GM18507 (cell line): ENCODE data around the gene ELSPBP1.
"Not testable (repeated sequence)": the region's sequence is repeated elsewhere in the genome, so short reads cannot be mapped to it uniquely, and the experiment has no call there.

Experiments
- DNase-seq: peaks from one replicate; pipeline ENCODE4 v3.0.0; 2011; ENCODE audit warnings: low read depth; ENCODE audit not compliant: insufficient read length; ENCODE audit errors: extremely low spot score
- FAIRE-seq: peaks from 2 replicates; lab custom pipeline; 2011; peaks lifted over from hg19 to GRCh38; lab: Jason Lieb, UNC

Gene ELSPBP1

DNA sequence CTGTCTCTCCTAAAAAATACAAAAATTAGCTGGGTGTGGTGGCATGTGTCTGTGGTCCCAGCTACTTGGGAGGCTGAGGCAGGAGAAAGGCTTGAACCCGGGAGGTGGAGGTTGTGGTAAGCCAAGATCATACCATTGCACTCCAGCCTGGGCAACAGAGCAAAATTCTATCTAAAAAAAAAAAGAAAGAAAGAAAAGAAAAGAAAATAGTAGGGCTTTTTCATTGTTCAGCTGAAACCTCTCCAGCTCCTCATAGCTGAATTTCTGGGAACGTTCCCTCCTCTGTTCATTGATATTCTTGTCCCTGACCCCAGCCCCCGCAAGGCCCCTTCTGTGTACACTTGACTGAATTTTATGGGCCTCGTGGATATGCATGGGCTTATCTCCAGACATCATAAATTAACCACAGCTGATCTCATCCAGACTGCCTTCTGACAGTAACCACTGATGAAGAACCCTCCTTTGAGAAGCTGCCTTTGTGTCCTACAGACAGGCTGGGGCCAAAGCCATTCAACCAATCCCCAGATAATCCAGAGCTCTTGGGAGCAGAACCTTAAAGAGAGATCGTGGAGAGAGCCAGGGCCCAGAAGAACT lies at the start of gene ELSPBP1:
Gene ELSPBP1 (plus strand): TSS at position 424 of the 594 bp plus-strand sequence. CDS start 14,036 bp downstream, outside the sequence.
- FAIRE-seq (no peak), DNase-seq (no peak)

DNA sequence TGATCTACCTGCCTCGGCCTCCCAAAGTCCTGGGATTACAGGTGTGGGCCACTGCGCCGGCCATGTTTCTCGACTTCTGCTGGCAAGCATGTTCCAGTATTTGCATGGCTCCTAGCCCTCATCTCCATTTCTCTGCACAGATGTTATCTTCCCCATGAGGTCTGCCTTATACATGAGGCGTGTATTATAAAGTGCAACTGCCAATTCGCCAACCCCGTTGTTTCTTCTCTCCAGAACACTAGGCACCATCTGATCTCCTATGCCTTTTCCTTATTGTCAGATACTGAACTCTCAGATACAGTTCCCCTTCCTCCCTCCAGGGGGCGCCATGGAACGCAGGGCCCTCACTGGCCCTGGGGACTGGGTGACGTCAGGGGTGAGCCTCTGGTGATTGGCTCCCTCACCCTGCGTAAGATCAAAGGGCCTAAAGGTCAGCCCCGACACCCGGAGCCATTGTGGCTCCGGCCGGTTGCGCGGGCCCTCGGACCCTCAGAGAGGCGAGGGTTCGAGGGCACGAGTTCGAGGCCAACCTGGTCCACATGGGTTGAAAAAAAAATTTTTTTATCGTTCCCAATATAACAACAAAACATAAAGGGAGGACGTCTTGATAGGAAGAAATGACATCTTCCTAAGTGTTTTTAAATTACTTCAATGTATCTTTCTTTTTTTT lies 44.4 kb upstream of the ELSPBP1 start:
- not testable (repeated sequence) for FAIRE-seq, DNase-seq

DNA sequence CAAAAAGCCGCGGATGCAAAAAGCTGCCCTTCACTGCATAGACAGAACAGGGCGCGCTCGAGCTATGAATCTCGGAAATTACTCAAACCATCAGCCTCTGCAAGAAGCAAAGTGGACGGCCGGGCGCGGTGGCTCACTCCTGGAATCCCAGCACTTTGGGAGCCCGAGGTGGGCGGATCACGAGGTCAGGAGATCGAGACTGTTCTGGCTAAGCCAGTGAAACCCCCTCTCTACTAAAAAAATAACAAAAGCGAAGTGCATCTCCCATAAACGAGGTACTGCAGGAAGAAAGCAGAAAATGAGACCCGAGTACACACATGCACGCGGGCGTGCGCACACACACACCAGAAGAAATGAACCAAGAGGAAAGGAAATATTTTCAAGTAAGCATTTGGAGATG lies 42.3 kb upstream of the ELSPBP1 start:
- not testable (repeated sequence) for FAIRE-seq, DNase-seq

GRCh38 chr19:47955936-47956335 lies 38.5 kb upstream of the ELSPBP1 start:
- FAIRE-seq, DNase-seq: not testable (repeated sequence)

GRCh38 chr19:47973529-47973928 lies 20.9 kb upstream of the ELSPBP1 start:
- DNase-seq (no peak), FAIRE-seq (no peak)

DNA sequence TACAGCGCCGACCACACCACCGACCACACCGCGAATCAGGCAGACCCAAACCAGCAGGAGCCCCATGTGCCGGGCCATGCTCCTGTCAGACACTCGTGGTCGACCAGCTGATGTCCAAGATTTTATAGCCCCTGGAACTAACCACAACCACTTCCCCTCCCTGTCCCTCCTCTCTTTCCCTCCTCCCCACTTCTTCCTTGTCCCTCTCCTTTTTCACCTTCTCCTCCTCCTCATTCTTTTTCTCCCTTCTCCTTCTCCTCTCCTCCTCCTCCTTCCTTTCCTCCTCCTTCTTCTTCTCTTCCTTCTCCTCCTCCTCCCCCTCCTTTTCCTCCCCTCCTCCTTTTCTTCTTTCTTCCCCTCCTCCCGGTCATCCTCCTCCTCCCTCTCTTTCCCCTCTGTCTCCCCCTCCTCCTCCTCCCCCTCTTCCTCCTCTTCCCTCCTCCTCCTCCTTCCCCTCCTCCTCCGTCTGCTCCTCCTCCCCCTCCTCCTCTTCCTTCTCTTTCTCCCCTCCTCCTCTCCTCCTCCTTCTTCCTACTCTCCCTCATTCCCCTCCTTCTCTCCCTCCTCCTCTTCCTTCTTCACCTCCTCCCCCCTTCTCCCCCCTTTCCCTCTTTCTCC lies 3.1 kb upstream of the ELSPBP1 start:
- no peak for DNase-seq
- FAIRE-seq = no peak

DNA sequence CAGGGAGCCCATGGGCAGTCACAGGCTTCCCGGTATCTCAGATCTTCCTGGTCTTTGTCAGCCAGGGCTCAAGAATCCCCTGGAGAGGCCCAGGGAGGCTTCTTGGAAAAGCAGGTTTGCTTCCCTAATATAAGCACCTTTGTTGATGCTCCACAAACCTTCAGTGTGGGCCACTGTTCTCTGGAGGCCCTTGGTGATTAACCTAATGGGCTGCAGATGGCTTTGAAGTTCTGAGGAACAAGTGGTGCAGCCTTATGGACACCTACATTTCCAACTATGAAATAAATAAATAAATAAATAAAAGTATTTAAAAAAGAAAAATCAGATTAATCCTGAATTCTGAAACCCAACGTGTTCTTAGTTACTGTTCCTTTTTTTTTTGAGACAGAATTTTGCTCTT lies 2.4 kb upstream of the ELSPBP1 start, which contains the start of gene BSPH1:
Gene BSPH1 (minus strand): TSS at position 101 of the 400 bp plus-strand sequence. CDS start 89 bp downstream, at position 12.
- DNase-seq (no peak), FAIRE-seq (no peak)

GRCh38 chr19:47996230-47996727 lies 1.8 kb downstream of the ELSPBP1 start:
- DNase-seq (no peak), FAIRE-seq (no peak)

GRCh38 chr19:47998800-47999199 lies 4.4 kb downstream of the ELSPBP1 start:
- DNase-seq = no peak
- FAIRE-seq = no peak

DNA sequence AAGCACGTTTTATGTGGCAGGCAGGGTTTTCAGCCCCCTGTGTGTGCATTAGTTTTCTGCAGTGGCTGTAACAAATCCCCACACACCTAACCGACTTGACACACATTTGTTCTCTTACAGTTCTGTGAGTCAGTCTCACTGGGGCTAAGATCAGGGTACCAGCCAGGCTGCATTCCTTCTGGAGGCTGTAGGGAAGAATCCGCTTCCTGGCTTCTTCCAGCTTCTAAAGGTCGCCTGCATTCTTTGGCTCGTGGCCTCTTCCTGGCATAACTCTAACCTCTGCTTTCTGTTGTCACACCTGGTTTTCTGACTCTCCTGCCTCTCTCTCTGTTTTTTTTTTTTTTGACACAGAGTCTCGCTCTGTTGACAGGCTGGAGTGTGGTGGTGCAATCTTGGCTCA lies 6.4 kb downstream of the ELSPBP1 start:
- FAIRE-seq = no peak
- no peak for DNase-seq

DNA sequence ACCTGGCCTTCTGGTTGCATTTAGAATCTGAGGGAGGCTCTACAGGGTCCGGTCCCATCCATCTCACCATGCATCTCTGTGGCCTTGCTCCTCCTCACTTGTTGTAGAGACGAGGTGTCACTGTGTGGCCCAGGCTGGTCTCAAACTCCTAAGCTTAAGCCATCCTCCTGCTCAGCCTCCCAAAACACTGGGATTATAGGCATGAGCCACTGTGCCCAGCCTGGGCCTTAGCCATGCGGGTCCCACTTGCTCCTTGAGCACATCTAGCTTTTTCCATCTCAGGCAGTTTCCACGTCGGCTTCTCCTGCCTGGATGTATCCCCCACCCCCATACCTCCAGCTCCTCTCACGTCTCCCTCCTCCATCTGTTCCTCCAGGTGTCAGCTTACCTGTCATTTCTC lies 9.8 kb downstream of the ELSPBP1 start:
- no peak for FAIRE-seq
- DNase-seq = no peak

DNA sequence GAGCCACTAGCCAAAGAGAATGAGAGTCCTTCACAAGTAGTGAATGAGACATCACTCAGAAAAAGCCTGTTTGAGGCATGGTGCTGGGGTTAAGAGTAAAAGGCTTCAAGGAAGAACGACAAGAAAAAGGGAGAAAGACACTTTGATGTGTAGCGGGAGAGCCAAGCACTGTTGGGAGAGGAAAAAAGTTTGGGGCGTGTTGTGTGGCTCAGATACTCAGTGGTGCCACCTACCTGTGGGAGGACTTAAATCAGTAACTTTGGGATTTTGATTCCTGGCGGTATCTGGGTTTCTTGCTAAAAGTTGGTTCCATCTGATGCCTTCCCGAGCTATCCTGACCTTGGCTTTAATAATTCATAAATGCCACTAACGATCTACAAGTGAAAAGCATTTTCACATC lies 12.3 kb downstream of the ELSPBP1 start:
- DNase-seq (no peak), FAIRE-seq (no peak)

DNA sequence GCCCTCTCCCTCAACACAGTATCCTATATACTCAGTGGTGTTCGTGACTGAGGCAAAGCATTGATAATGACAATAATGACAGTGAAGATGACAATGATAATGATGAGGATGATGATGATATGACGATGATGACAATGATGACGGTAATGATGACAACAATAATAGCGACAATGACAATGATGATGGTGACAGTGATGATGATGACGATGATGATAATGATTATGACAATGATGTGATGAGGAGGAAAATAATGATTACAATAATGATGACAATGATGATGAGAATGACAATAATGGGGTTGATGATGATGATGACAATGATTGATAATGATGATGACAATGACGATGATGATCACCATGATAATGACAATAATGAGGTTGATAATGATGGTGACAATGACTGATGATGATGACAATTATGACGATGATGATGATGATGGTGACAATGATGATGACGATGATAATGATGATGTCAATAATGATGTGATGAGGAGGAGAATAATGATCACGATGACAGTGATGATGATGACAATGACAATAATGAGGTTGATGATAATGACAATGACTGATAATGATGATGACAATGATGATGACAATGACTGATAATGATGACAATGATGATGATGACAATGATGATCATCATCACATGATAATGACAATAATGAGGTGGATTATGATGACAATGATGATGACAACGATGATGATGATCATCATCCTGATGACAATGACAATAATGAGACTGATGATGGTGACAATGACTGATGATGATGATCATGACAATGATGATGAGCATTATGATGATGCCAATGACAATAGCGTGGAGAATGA lies 16.7 kb downstream of the ELSPBP1 start:
- DNase-seq (no peak), FAIRE-seq (no peak)

- DNase-seq (no peak), FAIRE-seq (no peak)
These were observed 26.3 kb downstream of the ELSPBP1 start for GRCh38 chr19:48020686-48021085.

GRCh38 chr19:48023011-48023410 lies 28.6 kb downstream of the ELSPBP1 start:
- FAIRE-seq (no peak), DNase-seq (no peak)

DNA sequence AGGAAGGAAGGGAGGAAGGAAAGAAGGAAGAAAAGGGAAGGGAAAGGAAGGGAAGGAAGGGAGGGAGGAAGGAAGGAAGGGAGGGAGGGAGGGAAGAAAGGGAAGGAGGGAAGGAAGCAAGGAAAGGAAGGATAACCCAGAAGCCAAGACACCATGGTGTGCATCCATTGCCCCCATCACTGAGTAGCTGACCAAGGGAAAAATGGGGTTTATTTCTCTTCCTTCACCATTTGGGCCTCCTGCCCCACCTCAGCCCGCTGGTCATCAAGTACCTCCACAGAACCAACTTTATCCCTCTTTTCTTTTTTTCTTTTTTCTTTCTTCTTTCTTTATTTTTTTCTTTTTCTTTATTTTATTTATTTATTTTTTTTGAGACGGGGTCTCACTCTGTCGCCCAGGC lies 29.1 kb downstream of the ELSPBP1 start:
- no peak for DNase-seq
- no peak for FAIRE-seq

GRCh38 chr19:48025480-48025879 lies 31.0 kb downstream of the ELSPBP1 start:
- DNase-seq (no peak), FAIRE-seq (no peak)

DNA sequence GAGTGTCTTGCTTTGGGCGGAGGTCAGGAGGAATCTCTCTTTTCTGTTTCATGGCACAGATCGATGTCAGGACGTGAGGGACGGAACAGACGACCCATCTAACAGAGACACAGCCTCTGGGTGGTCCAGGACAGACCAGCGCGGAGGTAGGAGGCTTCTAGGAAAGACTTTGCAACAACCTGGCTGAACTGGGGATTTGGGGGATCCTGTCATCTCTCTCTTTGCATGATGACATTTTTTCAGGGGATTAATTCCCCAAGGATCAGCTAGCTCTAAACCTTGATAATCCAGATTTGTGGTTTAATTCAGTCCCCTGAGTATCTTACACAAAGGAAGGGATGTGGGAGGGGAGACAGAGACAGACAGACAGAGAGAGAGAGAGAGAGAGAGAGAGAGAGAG lies 35.0 kb downstream of the ELSPBP1 start:
- FAIRE-seq (no peak), DNase-seq (no peak)

DNA sequence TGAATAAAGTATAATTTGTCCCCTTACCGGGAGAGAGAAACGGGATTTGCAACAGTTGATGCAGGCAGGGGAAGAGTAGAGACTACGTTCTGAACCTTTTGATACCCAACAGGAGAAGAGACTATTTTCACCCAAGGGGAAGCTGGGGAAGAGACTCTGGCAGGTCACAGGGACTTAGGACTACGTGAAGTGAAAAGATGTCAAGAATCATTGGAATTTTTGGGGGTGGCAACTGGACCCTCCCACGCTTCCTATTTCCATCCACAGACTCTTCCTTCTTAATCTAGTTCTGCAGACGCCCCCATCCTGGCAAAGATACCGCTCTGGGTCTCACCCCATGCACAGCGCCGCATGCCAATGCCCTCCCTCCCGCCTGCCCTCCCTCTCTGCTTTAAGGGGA lies 35.6 kb downstream of the ELSPBP1 start:
- DNase-seq (no peak), FAIRE-seq (no peak)

- FAIRE-seq (no peak), DNase-seq (no peak)
These were observed 39.2 kb downstream of the ELSPBP1 start for GRCh38 chr19:48033604-48034003.
